ENCODE measurements around the gene CPZ. TPM values are rescaled to one million over a fixed set of nuclear protein-coding genes. Genes with fewer than 3 reads are reported as not detected.

CPZ gene
- polyA plus RNA-seq, 1 donor (not counting 4 experiments of a cell fraction or from before 2014, with no cell fraction given), result not detected

- no peak for DNase-seq (ENCODE audit: low read depth, low spot score)
- H3K79me2 ChIP-seq (ENCODE audit: control insufficient read depth, insufficient read depth, low read length), result no peaks in the 10 kb centered on the region
- dilution Hi-C loops (cut with MboI; ENCODE audit: extremely low pct_ligation_motif_present, low sequenced_read_pairs), result no loop called here
- no peaks in the 10 kb centered on the region for H3K4me1 ChIP-seq (ENCODE audit: control insufficient read depth, extremely low read depth, insufficient read depth, low read length)
- no peaks in the 10 kb centered on the region for H3K36me3 ChIP-seq (ENCODE audit: control insufficient read depth in 2 of 2, extremely low read depth in 1 of 2, insufficient read depth in 2 of 2, low read length in 2 of 2)
- H3K4me3 ChIP-seq (ENCODE audit: control insufficient read depth in 2 of 3, extremely low read depth in 1 of 3, insufficient read depth in 2 of 3, low read depth in 1 of 3, low read length in 3 of 3), result no peak overlapping the region
- no peak overlapping the region for H3K4me2 ChIP-seq (ENCODE audit: control insufficient read depth, extremely low read depth, insufficient read depth, low read depth, low read length)
- H3K9ac ChIP-seq (ENCODE audit: control insufficient read depth, extremely low read depth, insufficient read depth, low read length), result no peak overlapping the region
- no peaks in the 10 kb centered on the region for H4K20me1 ChIP-seq (ENCODE audit: control insufficient read depth, extremely low read depth, insufficient read depth, low read length)
- H3K9me1 ChIP-seq (ENCODE audit: control insufficient read depth, extremely low read depth, insufficient read depth, low read length), result no peaks in the 10 kb centered on the region
- H3K27ac ChIP-seq (ENCODE audit: control insufficient read depth, insufficient read depth, low read length), result no peak overlapping the region
- H2AFZ ChIP-seq (ENCODE audit: control insufficient read depth, low read length), result no peak overlapping the region
- H3K9me3 ChIP-seq (ENCODE audit: control insufficient read depth, low read depth, low read length), result peaks cover 3% of the 10 kb centered on the region
- H3K27me3 ChIP-seq (ENCODE audit: control insufficient read depth, extremely low read depth, insufficient read depth, low read length), result no peaks in the 10 kb centered on the region
- no peak for TF ChIP-seq EZH2 (IDR thresholded peaks at IDR 0.05; ENCODE audit: low read length)
- TF ChIP-seq, protein P1, sequence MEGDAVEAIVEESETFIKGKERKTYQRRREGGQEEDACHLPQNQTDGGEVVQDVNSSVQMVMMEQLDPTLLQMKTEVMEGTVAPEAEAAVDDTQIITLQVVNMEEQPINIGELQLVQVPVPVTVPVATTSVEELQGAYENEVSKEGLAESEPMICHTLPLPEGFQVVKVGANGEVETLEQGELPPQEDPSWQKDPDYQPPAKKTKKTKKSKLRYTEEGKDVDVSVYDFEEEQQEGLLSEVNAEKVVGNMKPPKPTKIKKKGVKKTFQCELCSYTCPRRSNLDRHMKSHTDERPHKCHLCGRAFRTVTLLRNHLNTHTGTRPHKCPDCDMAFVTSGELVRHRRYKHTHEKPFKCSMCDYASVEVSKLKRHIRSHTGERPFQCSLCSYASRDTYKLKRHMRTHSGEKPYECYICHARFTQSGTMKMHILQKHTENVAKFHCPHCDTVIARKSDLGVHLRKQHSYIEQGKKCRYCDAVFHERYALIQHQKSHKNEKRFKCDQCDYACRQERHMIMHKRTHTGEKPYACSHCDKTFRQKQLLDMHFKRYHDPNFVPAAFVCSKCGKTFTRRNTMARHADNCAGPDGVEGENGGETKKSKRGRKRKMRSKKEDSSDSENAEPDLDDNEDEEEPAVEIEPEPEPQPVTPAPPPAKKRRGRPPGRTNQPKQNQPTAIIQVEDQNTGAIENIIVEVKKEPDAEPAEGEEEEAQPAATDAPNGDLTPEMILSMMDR (optimal IDR thresholded peaks at IDR 0.05 in 1 of 3, IDR thresholded peaks at IDR 0.05 in 1 of 3, conservative IDR thresholded peaks at IDR 0.05 in 1 of 3; ENCODE audit: extremely low read depth in 1 of 3, insufficient read depth in 2 of 3, low read length in 3 of 3), result no peak
- no peak for FAIRE-seq
Measured at GRCh38 chr4:8662776-8663175, 70.2 kb downstream of the CPZ start.

DNA sequence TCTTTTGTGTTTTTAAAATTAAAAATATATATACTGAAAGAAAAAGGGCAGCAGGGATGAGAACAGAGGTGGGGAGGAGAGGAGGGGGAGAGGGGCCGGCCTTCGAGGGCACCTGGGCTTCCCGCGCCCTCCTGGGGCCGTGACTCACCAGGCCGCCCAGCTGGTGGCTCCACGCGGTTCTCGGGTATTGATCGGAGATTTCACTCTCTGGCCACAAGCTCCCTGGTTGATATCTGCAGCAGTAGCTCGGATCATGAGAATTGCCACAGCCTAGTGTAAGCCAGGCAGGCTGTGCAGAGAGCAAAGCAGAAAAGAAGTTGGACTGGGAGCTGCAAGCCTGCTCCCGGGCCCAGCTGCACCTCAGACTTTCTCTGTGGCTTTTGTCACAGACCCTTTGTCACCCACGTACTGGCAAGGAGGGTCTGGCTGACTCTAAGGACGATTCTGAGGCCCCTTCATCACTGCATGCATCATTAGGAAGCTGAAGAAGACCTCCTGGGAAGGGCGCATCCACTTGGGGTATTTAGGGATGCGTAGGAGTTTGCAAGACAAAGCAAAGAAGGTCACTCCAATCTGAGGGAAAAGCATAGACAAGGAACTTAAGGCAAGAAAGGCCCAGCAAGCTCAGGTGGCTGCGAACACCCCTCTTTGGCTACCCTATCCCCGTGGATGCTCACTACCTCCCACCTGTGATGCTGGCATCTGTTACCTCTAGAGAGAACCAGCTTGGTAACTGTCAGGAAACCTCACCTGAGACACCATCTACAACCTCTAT is 71.7 kb downstream of the CPZ start:
- TF ChIP-seq EZH2 (IDR thresholded peaks at IDR 0.05; ENCODE audit: low read length), result no peak
- TF ChIP-seq, protein P1 (optimal IDR thresholded peaks at IDR 0.05 in 1 of 3, IDR thresholded peaks at IDR 0.05 in 1 of 3, conservative IDR thresholded peaks at IDR 0.05 in 1 of 3; ENCODE audit: extremely low read depth in 1 of 3, insufficient read depth in 2 of 3, low read length in 3 of 3), result no peak
- DNase-seq (ENCODE audit: low read depth, low spot score) (no peak), FAIRE-seq (no peak)
- no peak overlapping the region for H3K4me3 ChIP-seq (ENCODE audit: control insufficient read depth in 2 of 3, extremely low read depth in 1 of 3, insufficient read depth in 2 of 3, low read depth in 1 of 3, low read length in 3 of 3)
- H3K36me3 ChIP-seq (ENCODE audit: control insufficient read depth in 2 of 2, extremely low read depth in 1 of 2, insufficient read depth in 2 of 2, low read length in 2 of 2), result no peaks in the 10 kb centered on the region
- no peaks in the 10 kb centered on the region for H3K79me2 ChIP-seq (ENCODE audit: control insufficient read depth, insufficient read depth, low read length)
- dilution Hi-C loops (cut with MboI; ENCODE audit: extremely low pct_ligation_motif_present, low sequenced_read_pairs), result no loop called here
- H3K27me3 ChIP-seq (ENCODE audit: control insufficient read depth, extremely low read depth, insufficient read depth, low read length), result no peaks in the 10 kb centered on the region
- H3K4me2 ChIP-seq (ENCODE audit: control insufficient read depth, extremely low read depth, insufficient read depth, low read depth, low read length), result no peak overlapping the region
- no peak overlapping the region for H2AFZ ChIP-seq (ENCODE audit: control insufficient read depth, low read length)
- H3K9me3 ChIP-seq (ENCODE audit: control insufficient read depth, low read depth, low read length), result peaks cover 3% of the 10 kb centered on the region
- H4K20me1 ChIP-seq (ENCODE audit: control insufficient read depth, extremely low read depth, insufficient read depth, low read length), result no peaks in the 10 kb centered on the region
- H3K4me1 ChIP-seq (ENCODE audit: control insufficient read depth, extremely low read depth, insufficient read depth, low read length), result no peaks in the 10 kb centered on the region
- H3K27ac ChIP-seq (ENCODE audit: control insufficient read depth, insufficient read depth, low read length), result no peak overlapping the region
- H3K9me1 ChIP-seq (ENCODE audit: control insufficient read depth, extremely low read depth, insufficient read depth, low read length), result no peaks in the 10 kb centered on the region
- H3K9ac ChIP-seq (ENCODE audit: control insufficient read depth, extremely low read depth, insufficient read depth, low read length), result no peak overlapping the region
